Measurements from ENCODE around the gene FITM2. TPM values are rescaled to one million over a fixed set of nuclear protein-coding genes. Genes with fewer than 3 reads are reported as not detected.

The FITM2 gene
- total RNA-seq, 1 experiment from 2014 or later = 7.4 TPM

- no peak overlapping the region for H3K4me3 ChIP-seq
- DNase-seq = no peak
- no TSS peak for BruUV-seq (replicated peaks)
- intact Hi-C loops (cut with micrococcal nuclease; ENCODE audit: unreplicated experiment) = no loop called here
- no peaks in the 10 kb centered on the region for H3K27me3 ChIP-seq (ENCODE audit: insufficient read depth, low read depth)
- H3K4me1 ChIP-seq (replicated peaks; ENCODE audit: insufficient read depth) = no peaks in the 10 kb centered on the region
- no peak overlapping the region for H2AFZ ChIP-seq
- no peaks in the 10 kb centered on the region for H3K9me2 ChIP-seq (ENCODE audit: insufficient read depth)
- H4K20me1 ChIP-seq (ENCODE audit: insufficient read depth) = no peaks in the 10 kb centered on the region; the same call in 1 of the 2 replicates
- no peaks in the 10 kb centered on the region for H3K36me3 ChIP-seq (ENCODE audit: low read depth)
- ChIA-PET CTCF (no interaction called here), POLR2A (ENCODE audit: unreplicated experiment) (interaction anchor here (0.7 kb wide), 1 partner anchor 18 kb away, joined by 4 read pairs; no protein-coding TSS in a partner anchor)
- no peaks in the 10 kb centered on the region for H3K9me3 ChIP-seq (ENCODE audit: insufficient read depth, low read depth)
- no peak overlapping the region for H3K4me2 ChIP-seq
- H3K79me2 ChIP-seq (ENCODE audit: low read depth) = no peaks in the 10 kb centered on the region
- H3F3A ChIP-seq (ENCODE audit: insufficient read depth, low read depth) = no peaks in the 10 kb centered on the region
- no peak overlapping the region for H3K27ac ChIP-seq
- TF ChIP-seq EZH2 (IDR thresholded peaks at IDR 0.05; ENCODE audit: low read depth) (no peak), CTCF (conservative IDR thresholded peaks at IDR 0.05) (no peak)
These were observed 15.0 kb downstream of the FITM2 start for GRCh38 chr20:44296011-44296410.

- Histone ChIP-seq H3K79me2 (ENCODE audit: low read depth) (no peaks in the 10 kb centered on the region), H2AFZ (no peak overlapping the region), H3K9me2 (ENCODE audit: insufficient read depth) (no peaks in the 10 kb centered on the region), H3K4me2 (no peak overlapping the region), H3K27ac (no peak overlapping the region), H3K9me3 (ENCODE audit: insufficient read depth, low read depth) (no peaks in the 10 kb centered on the region), H4K20me1 (ENCODE audit: insufficient read depth) (no peaks in the 10 kb centered on the region; the same call in 1 of the 2 replicates), H3K27me3 (ENCODE audit: insufficient read depth, low read depth) (no peaks in the 10 kb centered on the region), H3K4me1 (replicated peaks; ENCODE audit: insufficient read depth) (no peaks in the 10 kb centered on the region), H3K36me3 (ENCODE audit: low read depth) (no peaks in the 10 kb centered on the region), H3K4me3 (no peak overlapping the region), H3F3A (ENCODE audit: insufficient read depth, low read depth) (no peaks in the 10 kb centered on the region)
- intact Hi-C loops (cut with micrococcal nuclease; ENCODE audit: unreplicated experiment) = no loop called here
- no TSS peak for BruUV-seq (replicated peaks)
- CTCF ChIA-PET = interaction anchor here (0.6 kb wide), 1 partner anchor 509 kb away, joined by 4 read pairs; no protein-coding TSS in a partner anchor
- no peak for DNase-seq
- POLR2A ChIA-PET (ENCODE audit: unreplicated experiment) = interaction anchor here (0.6 kb wide), 1 partner anchor 42 kb away, joined by 3 read pairs; no protein-coding TSS in a partner anchor
- TF ChIP-seq EZH2 (IDR thresholded peaks at IDR 0.05; ENCODE audit: low read depth) = no peak
- no peak for TF ChIP-seq CTCF (conservative IDR thresholded peaks at IDR 0.05)
These were observed 19.2 kb downstream of the FITM2 start for GRCh38 chr20:44291754-44292153.

- CTCF ChIA-PET = no interaction called here
- H3K4me2 ChIP-seq = no peak overlapping the region
- no peaks in the 10 kb centered on the region for H3K27me3 ChIP-seq (ENCODE audit: insufficient read depth, low read depth)
- H2AFZ ChIP-seq = no peak overlapping the region
- no peaks in the 10 kb centered on the region for H3K9me3 ChIP-seq (ENCODE audit: insufficient read depth, low read depth)
- no peak overlapping the region for H3K27ac ChIP-seq
- no TSS peak for BruUV-seq (replicated peaks)
- POLR2A ChIA-PET (ENCODE audit: unreplicated experiment) = no interaction called here
- no peak overlapping the region for H3K4me3 ChIP-seq
- H3K79me2 ChIP-seq (ENCODE audit: low read depth) = no peaks in the 10 kb centered on the region
- no peaks in the 10 kb centered on the region; the same call in 1 of the 2 replicates for H4K20me1 ChIP-seq (ENCODE audit: insufficient read depth)
- H3F3A ChIP-seq (ENCODE audit: insufficient read depth, low read depth) = no peaks in the 10 kb centered on the region
- no peak for DNase-seq
- H3K36me3 ChIP-seq (ENCODE audit: low read depth) = no peaks in the 10 kb centered on the region
- intact Hi-C loops (cut with micrococcal nuclease; ENCODE audit: unreplicated experiment) = no loop called here
- H3K9me2 ChIP-seq (ENCODE audit: insufficient read depth) = no peaks in the 10 kb centered on the region
- no peaks in the 10 kb centered on the region for H3K4me1 ChIP-seq (replicated peaks; ENCODE audit: insufficient read depth)
- TF ChIP-seq EZH2 (IDR thresholded peaks at IDR 0.05; ENCODE audit: low read depth) = no peak
- no peak for TF ChIP-seq CTCF (conservative IDR thresholded peaks at IDR 0.05)
These were observed 22.8 kb downstream of the FITM2 start for GRCh38 chr20:44288252-44288651.

Data from PC-9 (cell line).